B cell (primary cell): ENCODE results near the gene FLCN.

Experiments used
- CTCF ChIP-seq: fragments of 200-600 bp; IDR thresholded peaks from one replicate; pipeline ENCODE4 v1.8.0; 2022; ENCODE audit warnings: antibody characterized with exemption, mild to moderate bottlenecking
- EZH2 ChIP-seq: IDR thresholded peaks from 2 replicates; pipeline ENCODE4 v1.6.1; 2012; ENCODE audit warnings: borderline replicate concordance, low read depth, mild to moderate bottlenecking, moderate library complexity, low read length; ENCODE audit not compliant: insufficient read depth, poor library complexity, severe bottlenecking

GRCh38 chr17:17214646-17215436 lies 22.1 kb downstream of the FLCN start:
- TF ChIP-seq EZH2, result no peak
- no peak for TF ChIP-seq CTCF
